NCI-H1417 treated with DMSO at 0.1 percent for 48 hours (cell line): ENCODE measurements around the gene BOLA2B.
"Not testable (repeated sequence)": the region's sequence is repeated elsewhere in the genome, so short reads cannot be mapped to it uniquely, and the experiment has no call there.

ENCODE experiments used
- DNase-seq: peaks from one replicate; lab custom pipeline; 2025; lab: John Stamatoyannopoulos, UW

The BOLA2B gene

GRCh38 chr16:30193615-30194014 is at the start of gene BOLA2B, which contains the start of gene SLX1A:
BOLA2B (minus strand) TSS chr16:30193666; CDS start chr16:30193595, 71 bp downstream.
SLX1A (plus strand) TSS chr16:30193875; CDS start chr16:30194085, 210 bp downstream.
- not testable (repeated sequence) for DNase-seq

GRCh38 chr16:30217082-30217481 is 23.6 kb upstream of the BOLA2B start:
- not testable (repeated sequence) for DNase-seq

GRCh38 chr16:30211414-30211813 is 17.9 kb upstream of the BOLA2B start:
- not testable (repeated sequence) for DNase-seq

GRCh38 chr16:30209032-30209431 is 15.6 kb upstream of the BOLA2B start:
- not testable (repeated sequence) for DNase-seq

- DNase-seq, result not testable (repeated sequence)
Observed at GRCh38 chr16:30207063-30207704, 13.7 kb upstream of the BOLA2B start.

GRCh38 chr16:30206252-30206651 is 12.8 kb upstream of the BOLA2B start:
- DNase-seq, result not testable (repeated sequence)

- not testable (repeated sequence) for DNase-seq
Observed at GRCh38 chr16:30205541-30206236, 12.2 kb upstream of the BOLA2B start.

GRCh38 chr16:30199608-30200343 is 6.3 kb upstream of the BOLA2B start:
- not testable (repeated sequence) for DNase-seq

GRCh38 chr16:30199049-30199448 is 5.6 kb upstream of the BOLA2B start, which contains the start of gene SULT1A3:
SULT1A3 (plus strand) TSS chr16:30199255; CDS start chr16:30200729, 1,474 bp downstream.
- not testable (repeated sequence) for DNase-seq

- not testable (repeated sequence) for DNase-seq
Observed at GRCh38 chr16:30197001-30197400, 3.5 kb upstream of the BOLA2B start.

GRCh38 chr16:30194172-30194925 is 883 bp upstream of the BOLA2B start:
- DNase-seq, result not testable (repeated sequence)

- not testable (repeated sequence) for DNase-seq
Observed at GRCh38 chr16:30193098-30193497, 368 bp downstream of the BOLA2B start.

- not testable (repeated sequence) for DNase-seq
Observed at GRCh38 chr16:30191158-30191557, 2.3 kb downstream of the BOLA2B start.

- no peak for DNase-seq
Observed at GRCh38 chr16:30187971-30188561, 5.4 kb downstream of the BOLA2B start.

- DNase-seq, result no peak
Observed at GRCh38 chr16:30187556-30187865, 6.0 kb downstream of the BOLA2B start.

- DNase-seq, result no peak
Observed at GRCh38 chr16:30186782-30187555, 6.5 kb downstream of the BOLA2B start.

- no peak for DNase-seq
Observed at GRCh38 chr16:30186444-30186781, 7.1 kb downstream of the BOLA2B start.

GRCh38 chr16:30185683-30186421 is 7.6 kb downstream of the BOLA2B start:
- DNase-seq, result no peak

GRCh38 chr16:30184891-30185682 is 8.4 kb downstream of the BOLA2B start:
- DNase-seq, result no peak
